ENCODE results near the gene CD209.

CD209 gene

GRCh38 chr19:7789447-7789846 is 42.1 kb upstream of the CD209 start:
- TF ChIP-seq YY1 (IDR thresholded peaks at IDR 0.05; ENCODE audit: insufficient read depth, insufficient read length) (no peak), ZNF274 (IDR thresholded peaks at IDR 0.05; ENCODE audit: low read depth, low read length) (no peak), SUZ12 (IDR thresholded peaks at IDR 0.05; ENCODE audit: extremely low read depth, insufficient read depth, insufficient read length) (no peak)
- H3K9ac ChIP-seq (ENCODE audit: insufficient read length, low read depth): no peak overlapping the region
- peak overlapping the region; percentile 22 for H3K4me3 ChIP-seq (ENCODE audit: insufficient read length, low read depth)
- H3K27me3 ChIP-seq (ENCODE audit: insufficient read depth, insufficient read length): peaks cover 78% of the 10 kb centered on the region
- H3K36me3 ChIP-seq (ENCODE audit: insufficient read depth, insufficient read length, low read length): no peaks in the 10 kb centered on the region
- DNase-seq (ENCODE audit: low read depth, low spot score): no peak
- peaks cover 15% of the 10 kb centered on the region for H3K4me1 ChIP-seq (ENCODE audit: insufficient read depth, insufficient read length)
- H3K9me3 ChIP-seq (ENCODE audit: insufficient read depth, low read length): no peaks in the 10 kb centered on the region

- H3K36me3 ChIP-seq (ENCODE audit: insufficient read depth, insufficient read length, low read length): no peaks in the 10 kb centered on the region
- TF ChIP-seq YY1 (IDR thresholded peaks at IDR 0.05; ENCODE audit: insufficient read depth, insufficient read length) (no peak), SUZ12 (IDR thresholded peaks at IDR 0.05; ENCODE audit: extremely low read depth, insufficient read depth, insufficient read length) (peak; percentile 87)
- DNase-seq (ENCODE audit: low read depth, low spot score): no peak
- H3K4me3 ChIP-seq (ENCODE audit: insufficient read length, low read depth): peak overlapping the region; percentile 22
- no peak overlapping the region for H3K9ac ChIP-seq (ENCODE audit: insufficient read length, low read depth)
- peaks cover 82% of the 10 kb centered on the region for H3K27me3 ChIP-seq (ENCODE audit: insufficient read depth, insufficient read length)
- no peaks in the 10 kb centered on the region for H3K9me3 ChIP-seq (ENCODE audit: insufficient read depth, low read length)
- peaks cover 15% of the 10 kb centered on the region for H3K4me1 ChIP-seq (ENCODE audit: insufficient read depth, insufficient read length)
Observed at GRCh38 chr19:7788933-7789323, 41.6 kb upstream of the CD209 start.

- Histone ChIP-seq H3K4me1 (ENCODE audit: insufficient read depth, insufficient read length) (peaks cover 15% of the 10 kb centered on the region), H3K36me3 (ENCODE audit: insufficient read depth, insufficient read length, low read length) (no peaks in the 10 kb centered on the region), H3K4me3 (ENCODE audit: insufficient read length, low read depth) (peak overlapping the region; percentile 36), H3K27me3 (ENCODE audit: insufficient read depth, insufficient read length) (peaks cover 83% of the 10 kb centered on the region), H3K9me3 (ENCODE audit: insufficient read depth, low read length) (no peaks in the 10 kb centered on the region), H3K9ac (ENCODE audit: insufficient read length, low read depth) (peak overlapping the region; percentile 62)
- no peak for DNase-seq (ENCODE audit: low read depth, low spot score)
- TF ChIP-seq YY1 (IDR thresholded peaks at IDR 0.05; ENCODE audit: insufficient read depth, insufficient read length) (no peak), ZNF274 (IDR thresholded peaks at IDR 0.05; ENCODE audit: low read depth, low read length) (no peak), SUZ12 (IDR thresholded peaks at IDR 0.05; ENCODE audit: extremely low read depth, insufficient read depth, insufficient read length) (no peak)
Observed at GRCh38 chr19:7788178-7788932, 41.0 kb upstream of the CD209 start.

- peak overlapping the region; percentile 36 for H3K4me3 ChIP-seq (ENCODE audit: insufficient read length, low read depth)
- no peaks in the 10 kb centered on the region for H3K36me3 ChIP-seq (ENCODE audit: insufficient read depth, insufficient read length, low read length)
- H3K9ac ChIP-seq (ENCODE audit: insufficient read length, low read depth): peak overlapping the region; percentile 62
- no peak for DNase-seq (ENCODE audit: low read depth, low spot score)
- no peak for TF ChIP-seq SUZ12 (IDR thresholded peaks at IDR 0.05; ENCODE audit: extremely low read depth, insufficient read depth, insufficient read length)
- TF ChIP-seq ZNF274 (IDR thresholded peaks at IDR 0.05; ENCODE audit: low read depth, low read length): no peak
- no peak for TF ChIP-seq YY1 (IDR thresholded peaks at IDR 0.05; ENCODE audit: insufficient read depth, insufficient read length)
- peaks cover 15% of the 10 kb centered on the region for H3K4me1 ChIP-seq (ENCODE audit: insufficient read depth, insufficient read length)
- H3K27me3 ChIP-seq (ENCODE audit: insufficient read depth, insufficient read length): peaks cover 83% of the 10 kb centered on the region
- no peaks in the 10 kb centered on the region for H3K9me3 ChIP-seq (ENCODE audit: insufficient read depth, low read length)
Observed at GRCh38 chr19:7787602-7788177, 40.4 kb upstream of the CD209 start.

- Histone ChIP-seq H3K4me3 (ENCODE audit: insufficient read length, low read depth) (peak overlapping the region; percentile 12), H3K9ac (ENCODE audit: insufficient read length, low read depth) (peak overlapping the region; percentile 1), H3K4me1 (ENCODE audit: insufficient read depth, insufficient read length) (peaks cover 15% of the 10 kb centered on the region), H3K27me3 (ENCODE audit: insufficient read depth, insufficient read length) (peaks cover 83% of the 10 kb centered on the region), H3K36me3 (ENCODE audit: insufficient read depth, insufficient read length, low read length) (no peaks in the 10 kb centered on the region), H3K9me3 (ENCODE audit: insufficient read depth, low read length) (no peaks in the 10 kb centered on the region)
- TF ChIP-seq ZNF274 (IDR thresholded peaks at IDR 0.05; ENCODE audit: low read depth, low read length) (no peak), SUZ12 (IDR thresholded peaks at IDR 0.05; ENCODE audit: extremely low read depth, insufficient read depth, insufficient read length) (no peak), YY1 (IDR thresholded peaks at IDR 0.05; ENCODE audit: insufficient read depth, insufficient read length) (no peak)
- no peak for DNase-seq (ENCODE audit: low read depth, low spot score)
Observed at GRCh38 chr19:7787141-7787540, 39.8 kb upstream of the CD209 start.

GRCh38 chr19:7784856-7785255 is 37.5 kb upstream of the CD209 start:
- Histone ChIP-seq H3K4me1 (ENCODE audit: insufficient read depth, insufficient read length) (peaks cover 12% of the 10 kb centered on the region), H3K27me3 (ENCODE audit: insufficient read depth, insufficient read length) (peaks cover 65% of the 10 kb centered on the region), H3K4me3 (ENCODE audit: insufficient read length, low read depth) (no peak overlapping the region), H3K9me3 (ENCODE audit: insufficient read depth, low read length) (no peaks in the 10 kb centered on the region), H3K9ac (ENCODE audit: insufficient read length, low read depth) (no peak overlapping the region), H3K36me3 (ENCODE audit: insufficient read depth, insufficient read length, low read length) (no peaks in the 10 kb centered on the region)
- TF ChIP-seq YY1 (IDR thresholded peaks at IDR 0.05; ENCODE audit: insufficient read depth, insufficient read length) (no peak), ZNF274 (IDR thresholded peaks at IDR 0.05; ENCODE audit: low read depth, low read length) (no peak), SUZ12 (IDR thresholded peaks at IDR 0.05; ENCODE audit: extremely low read depth, insufficient read depth, insufficient read length) (no peak)
- no peak for DNase-seq (ENCODE audit: low read depth, low spot score)

- H3K27me3 ChIP-seq (ENCODE audit: insufficient read depth, insufficient read length): peaks cover 56% of the 10 kb centered on the region
- no peak for TF ChIP-seq SUZ12 (IDR thresholded peaks at IDR 0.05; ENCODE audit: extremely low read depth, insufficient read depth, insufficient read length)
- no peak for TF ChIP-seq ZNF274 (IDR thresholded peaks at IDR 0.05; ENCODE audit: low read depth, low read length)
- TF ChIP-seq YY1 (IDR thresholded peaks at IDR 0.05; ENCODE audit: insufficient read depth, insufficient read length): no peak
- H3K9me3 ChIP-seq (ENCODE audit: insufficient read depth, low read length): no peaks in the 10 kb centered on the region
- H3K9ac ChIP-seq (ENCODE audit: insufficient read length, low read depth): no peak overlapping the region
- H3K4me1 ChIP-seq (ENCODE audit: insufficient read depth, insufficient read length): peaks cover 10% of the 10 kb centered on the region
- H3K36me3 ChIP-seq (ENCODE audit: insufficient read depth, insufficient read length, low read length): no peaks in the 10 kb centered on the region
- no peak overlapping the region for H3K4me3 ChIP-seq (ENCODE audit: insufficient read length, low read depth)
- DNase-seq (ENCODE audit: low read depth, low spot score): no peak
Observed at GRCh38 chr19:7783991-7784423, 36.7 kb upstream of the CD209 start.

Measured in NT2/D1 (cell line).